ENCODE data around the gene FAM107B. TPM values are rescaled to one million over a fixed set of nuclear protein-coding genes. Genes with fewer than 3 reads are reported as not detected.
A peak's percentile ranks its signal among the peaks of the same experiment; 100 is the strongest.

Gene FAM107B
- total RNA-seq, 1 donor from 2014 or later: 86.2 TPM

GRCh38 chr10:14616465-14616864 lies 158.2 kb downstream of the FAM107B start:
- ATAC-seq: no peak

GRCh38 chr10:14613588-14613920 lies 161.1 kb downstream of the FAM107B start:
- TF ChIP-seq CTCF (IDR thresholded peaks at IDR 0.05): no peak
- Histone ChIP-seq H3K27ac (no peak overlapping the region), H3K36me3 (no peaks in the 10 kb centered on the region), H3K4me3 (no peak overlapping the region), H3K9me3 (no peaks in the 10 kb centered on the region), H3K4me1 (peaks cover 19% of the 10 kb centered on the region), H3K27me3 (no peaks in the 10 kb centered on the region)
- intact Hi-C loops (cut with DNase I): no loop called here
- ATAC-seq (no peak), DNase-seq (no peak)

More at GRCh38 chr10:14616465-14616864, 158.2 kb downstream of the FAM107B start:
- intact Hi-C loops (cut with DNase I): no loop called here
- H3K4me1 ChIP-seq: peaks cover 13% of the 10 kb centered on the region
- H3K9me3 ChIP-seq: no peaks in the 10 kb centered on the region
- no peaks in the 10 kb centered on the region for H3K36me3 ChIP-seq
- H3K27me3 ChIP-seq: no peaks in the 10 kb centered on the region
- DNase-seq: no peak
- H3K4me3 ChIP-seq: no peak overlapping the region
- no peak overlapping the region for H3K27ac ChIP-seq
- TF ChIP-seq CTCF (IDR thresholded peaks at IDR 0.05): no peak

DNA sequence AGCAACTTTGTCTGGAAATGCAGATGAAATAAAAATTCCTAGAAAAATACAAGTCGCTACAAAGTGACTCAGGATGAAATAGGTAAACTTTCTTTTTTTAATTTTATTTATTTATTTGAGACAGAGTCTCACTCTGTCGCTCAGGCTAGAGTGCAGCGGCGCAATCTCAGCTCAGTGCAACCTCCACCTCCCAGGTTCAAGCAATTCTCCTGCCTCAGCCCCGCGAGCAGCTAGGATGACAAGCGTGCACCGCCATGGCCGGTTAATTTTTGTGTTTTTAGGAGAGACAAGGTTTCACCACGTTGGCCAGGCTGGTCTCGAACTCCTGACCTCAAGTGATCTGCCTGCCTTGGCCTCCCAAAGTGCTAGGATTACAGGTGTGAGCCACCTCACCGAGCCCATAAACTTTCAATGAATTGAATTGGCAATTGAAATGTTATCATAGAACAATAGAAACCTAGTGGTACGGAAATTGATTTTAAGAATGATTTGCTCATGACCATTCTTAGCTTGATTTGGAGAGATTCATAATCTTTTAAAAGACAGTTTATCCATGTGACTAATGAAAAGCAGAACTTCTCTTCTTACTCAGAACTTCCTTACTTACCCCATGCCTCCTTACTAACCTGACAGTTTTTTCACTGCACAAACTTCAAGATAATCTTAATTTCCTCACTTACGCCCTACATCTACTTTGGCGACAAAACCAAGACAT lies 161.7 kb downstream of the FAM107B start:
- no peaks in the 10 kb centered on the region for H3K9me3 ChIP-seq
- intact Hi-C loops (cut with DNase I): no loop called here
- peak overlapping the region; percentile 2 for H3K27ac ChIP-seq
- TF ChIP-seq CTCF (IDR thresholded peaks at IDR 0.05): no peak
- H3K27me3 ChIP-seq: no peaks in the 10 kb centered on the region
- no peak for DNase-seq
- peaks cover 19% of the 10 kb centered on the region for H3K4me1 ChIP-seq
- no peak overlapping the region for H3K4me3 ChIP-seq
- no peaks in the 10 kb centered on the region for H3K36me3 ChIP-seq
- ATAC-seq: peak; percentile 18

DNA sequence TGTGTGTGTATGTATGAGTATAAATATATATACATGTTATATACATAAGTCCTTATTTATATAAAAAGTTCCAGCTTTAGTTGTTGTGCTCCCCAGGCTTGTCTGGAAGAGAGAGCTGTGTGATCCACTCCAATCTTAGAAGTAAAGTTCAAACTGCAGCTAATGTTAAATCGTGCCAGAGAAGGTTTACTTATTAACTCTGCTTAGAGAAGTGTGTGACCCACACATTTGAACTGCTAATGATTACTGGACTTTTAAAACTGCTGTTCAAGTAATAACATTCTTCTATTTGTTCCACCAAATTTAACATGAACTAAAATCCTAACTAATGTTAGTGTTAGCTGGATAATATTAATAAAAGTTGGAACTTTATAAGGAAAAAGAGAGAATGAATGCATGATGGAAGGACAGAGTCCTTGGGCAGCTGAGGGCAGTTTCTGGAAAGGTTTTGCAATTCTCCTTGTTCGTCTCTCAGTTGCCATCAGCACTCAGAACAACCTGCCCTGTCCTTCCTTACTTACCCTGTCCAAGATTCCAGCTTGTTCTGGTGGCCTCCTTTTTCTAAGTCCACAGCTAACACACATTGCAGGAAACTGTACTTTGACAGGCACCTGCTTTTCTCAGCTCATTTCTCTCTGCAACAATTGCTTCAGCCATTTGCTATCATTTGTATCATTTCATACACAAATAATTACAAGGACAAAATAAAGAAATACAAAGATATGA lies 162.6 kb downstream of the FAM107B start:
- Histone ChIP-seq H3K4me3 (no peak overlapping the region), H3K27ac (peak overlapping the region; percentile 2), H3K9me3 (no peaks in the 10 kb centered on the region), H3K27me3 (no peaks in the 10 kb centered on the region), H3K36me3 (no peaks in the 10 kb centered on the region), H3K4me1 (peaks cover 13% of the 10 kb centered on the region)
- peak; percentile 80 for ATAC-seq
- intact Hi-C loops (cut with DNase I): no loop called here
- no peak for TF ChIP-seq CTCF (IDR thresholded peaks at IDR 0.05)
- no peak for DNase-seq

DNA sequence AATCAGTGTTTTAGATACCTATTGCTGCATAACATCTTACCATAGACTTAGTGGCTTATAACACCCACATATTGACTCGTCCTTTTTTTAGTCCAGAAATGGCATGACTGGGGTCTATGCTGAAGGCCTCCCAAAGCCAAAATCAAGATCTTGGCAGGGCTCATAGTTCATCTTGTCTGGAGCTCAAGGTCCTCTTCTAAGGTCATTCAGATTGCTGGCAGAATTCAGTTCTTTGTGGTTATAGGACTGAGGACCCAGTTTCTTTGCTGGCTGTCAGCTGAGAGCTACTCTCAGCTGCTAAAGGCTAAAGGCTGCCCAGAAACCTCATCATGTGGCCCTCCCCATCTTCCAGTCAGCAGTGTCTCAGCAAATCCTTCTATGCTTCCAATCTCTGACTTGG lies 165.5 kb downstream of the FAM107B start:
- H3K27me3 ChIP-seq: no peaks in the 10 kb centered on the region
- no peak for ATAC-seq
- no peak for DNase-seq
- H3K36me3 ChIP-seq: no peaks in the 10 kb centered on the region
- H3K4me1 ChIP-seq: peaks cover 17% of the 10 kb centered on the region
- intact Hi-C loops (cut with DNase I): no loop called here
- H3K27ac ChIP-seq: no peak overlapping the region
- H3K4me3 ChIP-seq: no peak overlapping the region
- no peak for TF ChIP-seq CTCF (IDR thresholded peaks at IDR 0.05)
- no peaks in the 10 kb centered on the region for H3K9me3 ChIP-seq
